NCI-H2081 (cell line): Measurements from ENCODE around the gene SART3.
"Not testable (repeated sequence)": the region's sequence is repeated elsewhere in the genome, so short reads cannot be mapped to it uniquely, and the experiment has no call there.

Experiments used
- DNase-seq, 2 experiments: peaks; one replicate each; lab custom pipeline; 2025; lab: John Stamatoyannopoulos, UW

SART3 gene

DNA sequence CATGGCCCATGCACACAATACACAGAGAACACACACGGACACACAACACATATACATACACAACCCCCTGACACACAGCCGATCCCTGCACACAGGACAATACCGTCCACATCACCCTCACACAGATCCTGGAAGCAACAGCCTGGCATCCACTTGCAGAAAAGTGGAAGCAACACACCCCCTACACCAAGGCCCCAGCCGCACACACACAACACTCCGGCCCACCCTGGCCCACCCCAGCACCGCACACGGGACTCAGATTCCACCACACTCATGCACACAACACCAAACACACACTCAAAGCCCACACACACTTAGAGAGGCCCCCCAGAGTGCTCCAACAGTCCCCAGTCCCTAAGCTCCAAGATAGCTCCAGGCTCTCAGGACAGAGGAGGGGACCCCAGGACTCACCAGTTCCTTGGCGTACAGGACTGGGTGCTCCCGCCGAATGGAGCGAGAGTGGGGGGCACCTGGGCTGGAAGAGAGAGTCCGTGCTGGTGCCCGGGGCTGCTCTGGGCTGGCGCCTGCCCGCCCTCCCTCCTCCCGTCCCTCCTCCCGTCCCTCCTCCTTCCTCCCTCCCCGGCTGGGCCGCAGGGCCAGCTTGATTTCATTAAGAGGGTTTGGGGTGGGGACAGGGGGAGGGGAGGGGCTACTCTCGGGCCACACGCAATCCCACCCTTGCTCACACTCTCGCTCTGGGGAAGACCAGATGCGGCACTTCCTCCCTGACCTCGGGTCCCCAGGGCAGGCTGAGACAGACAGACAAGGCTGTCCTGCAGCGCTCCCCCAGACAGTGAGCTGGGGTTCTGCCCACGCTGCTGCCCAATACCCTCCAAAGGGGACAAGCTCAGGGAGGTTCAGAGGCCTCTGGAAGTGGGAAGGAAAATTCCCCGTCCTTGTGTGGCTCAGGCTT lies 36.8 kb upstream of the SART3 start, which contains the start of gene TMEM119:
TMEM119 (minus strand) TSS at position 526 of the 913 bp plus-strand sequence. CDS start 5,701 bp downstream, outside the sequence.
- no peak for DNase-seq

DNA sequence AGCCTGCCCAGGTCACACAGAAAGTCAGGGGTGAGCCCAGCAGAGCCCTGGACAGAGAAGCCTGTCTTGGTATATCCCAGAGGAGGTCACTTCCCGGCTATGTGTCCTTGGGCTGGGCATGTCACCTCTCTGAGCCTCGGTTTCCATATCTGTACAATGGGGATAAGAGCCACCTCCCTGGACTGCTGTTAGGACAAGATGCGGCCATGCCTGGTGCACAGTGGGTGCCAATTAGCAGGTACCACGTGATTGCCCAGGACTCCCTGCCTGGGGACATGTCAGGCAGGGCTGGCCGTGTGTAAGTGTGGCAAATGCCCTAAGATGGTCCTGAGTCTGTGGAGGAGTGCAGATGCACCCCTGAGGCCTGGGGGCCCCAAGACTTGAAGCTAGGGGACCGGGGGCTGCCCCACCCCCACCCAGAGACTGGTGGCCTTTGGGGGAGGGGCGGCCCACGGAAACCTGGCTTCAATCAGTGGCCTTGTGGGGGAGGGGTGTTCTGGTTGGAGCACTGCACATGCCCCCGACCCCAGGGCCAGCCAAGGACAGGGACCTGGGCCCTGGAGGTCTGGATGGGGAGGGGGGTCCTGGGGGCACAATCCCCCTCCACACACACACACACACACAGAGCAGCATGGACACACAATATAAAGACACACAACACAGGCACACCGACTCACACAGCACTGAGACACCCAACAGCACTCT lies 36.0 kb upstream of the SART3 start:
- no peak for DNase-seq

DNA sequence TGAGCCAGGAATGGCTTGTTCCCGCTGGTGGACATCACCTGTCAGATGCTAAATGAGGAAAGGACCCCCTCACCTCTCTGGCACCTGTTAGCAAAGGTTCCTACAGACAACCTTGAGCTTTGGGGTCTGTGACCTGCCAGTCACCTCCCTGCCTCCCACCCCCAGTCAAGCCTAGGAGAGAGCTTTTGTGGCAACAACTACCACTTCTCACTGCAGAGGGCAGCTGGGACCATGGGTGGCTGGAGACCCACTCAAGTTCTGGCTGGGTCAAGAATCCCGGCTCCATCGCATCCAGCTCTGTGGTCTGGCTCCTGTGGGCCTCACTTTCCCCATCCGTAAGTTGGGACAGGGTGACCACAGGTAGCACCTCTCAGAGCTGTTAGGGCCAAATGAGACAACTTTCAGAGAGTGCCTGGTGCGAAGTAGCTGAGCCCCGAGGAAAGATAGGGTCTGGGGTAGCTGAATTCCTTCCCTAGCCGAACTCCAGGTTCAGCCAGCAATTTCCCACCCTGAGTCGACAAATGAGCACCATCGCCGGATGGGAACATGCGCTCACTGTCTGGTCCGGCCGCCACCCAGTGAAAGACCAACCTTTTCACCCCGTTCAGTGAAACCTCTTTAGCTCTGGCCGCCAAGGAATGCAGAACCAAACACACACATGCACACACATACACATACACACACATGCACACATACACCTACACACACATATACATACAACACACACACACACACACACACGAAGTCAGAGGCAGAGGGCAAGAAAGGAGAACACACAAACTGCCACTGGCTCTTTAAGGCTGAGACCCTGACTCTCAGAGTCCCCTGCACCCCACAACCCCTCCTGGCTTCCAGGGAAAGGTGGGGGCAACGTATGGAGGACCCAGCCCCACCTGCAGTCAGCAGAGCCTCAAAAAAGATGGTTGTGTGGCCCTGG lies 35.0 kb upstream of the SART3 start:
- DNase-seq, result no peak

DNA sequence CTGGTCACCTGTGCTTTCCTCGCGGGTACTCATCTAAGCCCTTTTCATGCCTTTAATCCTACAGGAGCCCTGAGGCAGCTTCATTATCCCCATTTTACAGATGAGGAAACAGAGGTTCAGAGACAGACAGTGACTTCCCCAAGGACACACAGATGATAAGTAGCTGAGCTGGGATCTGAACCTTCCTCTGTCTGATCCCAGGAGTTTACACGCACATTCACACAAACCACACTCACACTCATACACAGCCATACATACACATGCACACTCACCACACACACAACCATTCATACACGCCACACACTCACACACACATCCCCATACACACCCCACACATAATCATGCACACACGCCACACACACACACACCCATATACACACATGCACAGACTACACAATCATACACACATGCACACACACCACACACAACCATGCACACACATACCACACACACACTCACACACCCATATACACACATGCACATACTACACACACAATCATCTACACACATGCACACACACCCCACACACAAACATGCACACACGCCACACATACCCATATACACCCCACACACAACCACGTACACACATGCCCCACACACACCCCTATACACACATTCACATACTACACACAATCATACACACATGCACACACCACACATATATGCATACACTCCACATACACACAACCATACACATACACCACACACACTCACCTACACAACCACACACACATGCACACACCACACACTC lies 34.2 kb upstream of the SART3 start:
- DNase-seq, result no peak

DNA sequence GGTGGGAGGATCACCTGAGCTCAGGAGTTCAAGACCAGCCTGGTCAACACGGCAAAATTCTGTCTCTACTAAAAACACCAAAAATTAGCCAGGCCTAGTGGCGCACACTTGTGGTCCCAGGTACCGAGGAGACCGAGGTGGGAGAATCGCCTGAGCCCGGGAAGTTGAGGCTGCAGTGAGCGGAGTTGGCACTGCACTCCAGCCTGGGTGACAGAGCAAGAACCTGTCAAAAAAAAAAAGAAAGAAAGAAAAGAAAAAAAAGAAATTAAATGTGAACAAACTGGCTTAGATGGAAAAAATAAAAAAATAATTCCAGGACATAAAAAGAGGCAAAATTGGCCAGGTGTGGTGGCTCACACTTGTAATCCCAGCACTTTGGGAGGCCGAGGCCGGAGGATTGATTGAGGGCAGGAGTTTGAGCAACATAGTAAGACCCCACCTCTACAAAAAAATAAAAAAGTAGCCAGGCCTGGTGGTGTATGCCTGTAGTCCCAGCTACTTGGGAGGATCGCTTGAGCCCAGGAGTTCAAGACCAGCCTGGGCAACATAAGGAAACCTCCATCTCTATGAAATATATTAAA lies 33.4 kb upstream of the SART3 start:
- no peak for DNase-seq

DNA sequence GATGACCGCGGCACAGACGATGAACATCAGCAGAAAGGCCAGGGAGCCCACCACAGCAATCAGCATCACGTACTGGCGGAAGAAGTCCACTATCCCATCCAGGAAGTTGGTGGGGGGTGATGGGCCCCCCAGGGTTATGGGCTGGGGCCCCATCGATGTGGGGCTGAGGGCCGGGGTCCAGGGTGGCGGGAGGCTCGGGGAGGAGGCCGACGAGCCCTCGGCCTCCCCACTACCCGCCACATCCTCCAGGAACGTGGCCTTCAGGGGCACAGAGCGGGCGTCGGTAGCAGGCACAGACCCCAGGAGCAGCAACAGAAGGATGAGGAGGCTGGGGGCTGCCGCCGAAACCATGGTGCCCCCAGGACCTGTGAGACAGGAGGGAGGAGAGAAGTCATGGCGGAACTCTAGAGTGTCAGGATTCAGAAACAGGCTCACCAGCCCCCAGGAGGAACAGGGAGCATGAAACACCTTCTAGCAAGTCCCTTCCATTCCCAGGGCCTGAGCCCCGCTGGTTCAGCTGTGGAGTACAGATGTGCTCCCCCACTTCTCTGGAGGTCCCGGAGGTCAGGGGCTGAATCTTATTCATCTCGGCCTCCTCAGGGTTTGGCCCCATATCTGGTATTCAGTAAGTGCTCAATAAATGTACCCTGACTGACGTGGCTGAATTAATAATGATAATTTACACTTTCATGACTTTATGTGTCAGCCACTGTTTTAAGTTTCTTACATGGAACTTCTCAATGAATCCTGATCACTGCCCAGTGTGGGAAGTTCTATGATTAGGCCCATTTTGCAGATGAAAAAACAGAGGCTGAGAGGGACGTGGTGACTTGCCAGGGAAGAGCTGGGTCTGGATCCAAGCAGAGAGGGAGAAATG lies 31.3 kb upstream of the SART3 start:
- no peak for DNase-seq

DNA sequence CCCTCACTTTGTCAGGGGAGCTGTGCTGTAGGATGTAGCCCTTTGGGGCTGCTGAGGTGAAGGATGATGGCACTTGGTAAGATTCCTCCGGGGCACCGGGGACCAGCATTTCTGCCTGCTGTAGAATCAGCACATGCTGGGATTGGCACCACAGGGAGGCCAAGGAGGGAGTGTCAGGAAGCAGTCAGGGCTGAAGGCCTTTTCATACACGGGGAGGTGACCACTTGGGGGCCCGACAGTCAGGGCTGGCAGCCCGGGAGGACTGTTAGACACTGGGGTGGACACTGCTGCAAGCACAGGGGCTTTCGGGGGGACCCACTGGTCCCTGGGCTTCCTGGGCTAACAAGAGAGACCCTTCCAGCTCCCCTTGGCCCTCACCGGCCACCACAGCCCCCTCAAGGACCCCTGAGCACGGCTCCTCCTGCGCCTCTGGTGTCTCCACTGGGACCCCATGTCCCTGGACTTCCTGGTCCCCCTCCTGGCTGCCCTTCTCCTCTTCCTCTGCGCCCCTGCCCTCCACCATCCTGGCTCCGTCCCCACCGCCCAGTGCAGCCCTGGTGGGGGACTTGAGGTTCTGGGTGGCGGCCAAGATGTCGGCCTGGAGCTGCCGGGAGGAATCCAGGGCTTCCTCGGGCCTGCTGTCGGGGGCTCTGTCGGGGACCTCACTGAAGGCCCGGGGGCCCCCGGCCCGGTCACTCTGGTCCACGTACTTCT lies 30.5 kb upstream of the SART3 start:
- no peak for DNase-seq

DNA sequence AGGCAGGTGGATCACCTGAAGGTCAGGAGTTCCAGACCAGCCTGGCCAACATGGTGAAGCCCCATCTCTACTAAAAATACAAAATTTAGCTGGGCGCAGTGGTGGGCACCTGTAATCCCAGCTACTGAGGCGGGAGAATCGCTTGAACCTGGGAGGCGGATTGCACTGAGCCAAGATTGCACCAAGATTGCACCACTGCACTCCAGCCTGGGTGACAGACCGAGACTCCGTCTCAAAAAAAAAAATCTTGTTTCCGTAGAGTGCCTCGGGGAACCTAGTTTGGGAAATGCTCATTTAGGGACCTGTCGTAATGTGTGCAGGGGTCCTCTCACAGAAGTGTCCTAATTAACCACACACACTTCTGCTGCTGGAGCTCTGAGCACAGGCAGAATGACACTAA lies 29.5 kb upstream of the SART3 start:
- not testable (repeated sequence) for DNase-seq

DNA sequence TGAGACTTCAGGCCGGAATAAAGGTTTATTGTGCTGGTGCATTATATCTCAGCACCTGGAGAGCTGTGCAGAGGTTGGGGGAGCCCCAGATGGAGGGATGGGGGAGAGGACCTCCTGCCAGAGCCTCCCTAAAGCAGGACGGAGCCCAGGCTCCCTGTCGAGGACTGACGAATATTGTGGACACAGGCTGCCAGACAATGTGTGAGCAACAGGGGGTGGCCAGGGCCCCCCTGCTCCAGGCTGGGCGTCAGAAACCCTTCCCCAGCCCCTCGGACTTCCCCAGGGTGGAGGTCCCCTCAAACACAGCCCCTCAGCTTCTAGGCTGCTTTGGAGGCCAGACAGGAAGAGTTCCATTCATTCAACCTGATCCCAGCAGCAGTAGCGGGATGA lies 28.9 kb upstream of the SART3 start:
- no peak for DNase-seq

DNA sequence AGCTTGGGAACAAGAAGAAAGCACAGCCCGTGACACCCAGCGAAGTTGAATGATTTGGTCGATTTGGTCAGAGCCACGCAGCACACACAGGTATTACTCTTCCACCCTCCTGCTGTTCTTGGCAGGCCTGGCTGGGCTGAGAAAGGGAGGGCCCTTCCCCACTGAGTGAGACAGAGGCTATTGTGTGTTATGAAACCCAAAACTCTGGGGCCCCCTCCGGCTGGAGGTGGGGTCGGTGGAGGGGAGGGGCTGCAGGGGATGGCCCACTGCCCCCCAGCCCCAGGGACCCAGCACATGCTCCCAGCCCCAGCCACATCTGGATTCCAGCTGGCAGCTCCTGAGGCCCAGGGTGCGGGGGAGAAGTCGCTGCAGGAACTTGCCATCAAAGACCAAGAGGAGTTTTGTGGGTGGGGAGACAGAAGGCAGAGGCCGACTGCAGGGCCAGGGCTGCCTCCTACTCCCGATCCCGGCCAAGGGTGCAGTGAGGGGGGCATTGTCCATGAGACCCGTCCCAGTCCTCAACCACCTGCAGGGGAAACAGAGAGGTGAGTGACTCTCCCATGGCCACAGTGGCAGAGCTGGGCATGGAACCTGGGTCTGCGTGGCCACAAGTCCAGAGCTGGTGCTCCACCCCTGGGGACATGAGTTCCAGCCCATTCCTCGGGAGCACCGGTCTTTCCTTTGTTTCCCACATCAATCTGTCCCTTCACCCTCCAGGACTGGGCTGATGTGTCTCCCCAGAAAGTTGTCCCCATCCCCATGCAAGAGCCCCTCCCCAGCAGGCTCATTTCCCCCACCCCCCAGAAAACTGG lies 28.3 kb upstream of the SART3 start:
- peak; percentile 31 to 63 for DNase-seq

DNA sequence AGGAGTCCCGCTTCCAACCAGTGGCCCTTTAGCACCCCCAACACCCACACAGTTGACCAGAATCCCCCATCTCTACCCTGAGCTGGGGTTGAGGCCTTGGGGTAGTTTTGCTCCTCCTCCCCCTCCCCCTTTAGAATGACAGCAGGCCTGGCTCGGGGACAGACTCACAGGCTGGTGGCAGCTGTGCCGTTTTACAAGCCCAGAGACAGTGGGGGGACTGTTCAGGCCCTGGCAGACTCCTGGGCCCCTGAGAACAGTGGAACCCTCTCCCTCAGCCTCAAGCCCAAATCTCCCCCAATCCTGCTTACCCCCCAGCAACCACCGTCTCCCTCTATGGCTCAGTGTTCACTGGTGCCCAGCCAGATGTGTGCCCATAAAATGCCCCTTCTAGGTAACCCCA lies 26.9 kb upstream of the SART3 start:
- no peak for DNase-seq

DNA sequence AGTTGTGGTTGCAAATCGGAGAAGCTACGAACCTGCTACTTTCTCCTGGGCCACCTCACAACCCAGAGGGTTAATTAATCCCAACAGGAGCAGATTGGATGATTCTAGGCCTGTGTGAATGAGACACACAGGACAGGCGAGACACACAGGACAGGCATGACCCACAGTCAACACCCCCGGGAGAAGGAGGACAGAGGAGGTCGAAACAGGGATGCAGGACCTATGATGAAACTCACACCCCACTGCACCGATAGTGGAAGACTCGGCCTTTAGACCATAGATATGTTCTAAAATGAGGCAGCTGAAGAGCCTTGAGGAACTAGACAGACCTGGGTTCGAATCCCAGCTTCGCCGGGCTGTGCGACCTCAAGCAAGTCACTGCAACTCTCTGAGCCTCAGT lies 25.3 kb upstream of the SART3 start:
- no peak for DNase-seq

DNA sequence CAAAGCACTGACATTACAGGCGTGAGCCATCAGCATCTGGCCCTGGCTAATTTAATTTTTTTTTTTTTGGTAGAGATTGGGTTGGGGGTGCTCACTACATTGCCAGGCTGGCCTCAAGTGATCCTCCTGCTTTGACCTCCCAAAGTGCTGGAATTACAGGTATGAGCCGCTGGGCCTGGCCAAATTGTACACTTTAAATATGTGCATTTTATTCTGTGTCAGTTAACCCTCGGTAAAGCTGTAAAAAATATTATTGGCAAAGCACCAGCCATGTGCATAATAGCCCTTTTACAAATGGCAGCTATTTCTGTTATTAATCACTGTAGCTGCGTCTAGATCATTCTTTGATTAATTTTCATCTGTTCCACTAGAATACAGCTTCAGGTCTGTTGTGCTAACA lies 24.9 kb upstream of the SART3 start:
- no peak for DNase-seq

DNA sequence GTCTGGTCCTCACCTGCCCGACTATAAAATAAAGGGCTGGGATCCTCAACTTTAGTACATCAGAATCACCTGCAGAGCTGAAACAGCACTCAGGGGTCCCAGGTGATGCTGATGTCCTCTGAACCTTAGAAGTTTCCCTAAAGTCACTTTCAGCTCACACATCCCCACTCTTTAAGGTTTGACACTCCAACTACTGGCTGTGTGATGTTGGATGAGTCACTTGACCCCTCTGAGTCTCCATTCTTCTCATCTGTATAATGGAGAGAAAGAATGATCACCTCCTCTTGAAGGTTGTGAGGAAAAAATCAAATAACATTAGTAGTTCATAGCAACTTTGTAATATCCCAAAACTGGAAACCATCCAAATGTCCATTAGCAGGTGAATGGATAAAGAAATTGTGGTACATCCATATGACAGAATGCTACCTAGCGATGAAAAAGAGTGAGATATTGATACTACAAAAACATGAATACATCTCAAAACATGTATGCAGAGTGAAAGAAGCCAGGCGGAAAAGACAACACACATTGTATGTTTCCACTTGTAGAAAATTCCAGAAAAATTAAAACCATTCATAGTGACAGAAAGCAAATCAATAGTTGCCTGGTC lies 23.6 kb upstream of the SART3 start:
- DNase-seq, result no peak

DNA sequence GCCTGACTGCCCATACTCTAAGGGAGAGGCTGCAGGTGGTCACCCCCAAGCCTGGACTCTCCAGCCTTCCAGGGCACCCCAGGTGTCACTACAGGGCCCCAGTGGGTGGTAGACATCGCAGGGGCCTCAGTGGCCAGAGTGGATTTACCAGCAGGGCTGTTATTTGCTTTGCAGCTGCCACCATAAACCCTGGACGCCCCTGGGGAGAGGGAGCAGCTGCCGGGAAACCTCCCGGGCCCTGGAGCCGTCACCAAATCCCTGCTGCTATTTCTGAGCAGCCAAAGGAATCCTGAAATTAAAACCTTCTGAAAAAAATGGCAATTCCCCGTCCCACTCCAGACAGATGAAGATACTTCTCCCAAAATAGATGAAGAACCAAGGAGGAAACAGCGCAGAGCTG lies 23.0 kb upstream of the SART3 start:
- peak in 1 of 2 experiments; percentile 29 for DNase-seq

DNA sequence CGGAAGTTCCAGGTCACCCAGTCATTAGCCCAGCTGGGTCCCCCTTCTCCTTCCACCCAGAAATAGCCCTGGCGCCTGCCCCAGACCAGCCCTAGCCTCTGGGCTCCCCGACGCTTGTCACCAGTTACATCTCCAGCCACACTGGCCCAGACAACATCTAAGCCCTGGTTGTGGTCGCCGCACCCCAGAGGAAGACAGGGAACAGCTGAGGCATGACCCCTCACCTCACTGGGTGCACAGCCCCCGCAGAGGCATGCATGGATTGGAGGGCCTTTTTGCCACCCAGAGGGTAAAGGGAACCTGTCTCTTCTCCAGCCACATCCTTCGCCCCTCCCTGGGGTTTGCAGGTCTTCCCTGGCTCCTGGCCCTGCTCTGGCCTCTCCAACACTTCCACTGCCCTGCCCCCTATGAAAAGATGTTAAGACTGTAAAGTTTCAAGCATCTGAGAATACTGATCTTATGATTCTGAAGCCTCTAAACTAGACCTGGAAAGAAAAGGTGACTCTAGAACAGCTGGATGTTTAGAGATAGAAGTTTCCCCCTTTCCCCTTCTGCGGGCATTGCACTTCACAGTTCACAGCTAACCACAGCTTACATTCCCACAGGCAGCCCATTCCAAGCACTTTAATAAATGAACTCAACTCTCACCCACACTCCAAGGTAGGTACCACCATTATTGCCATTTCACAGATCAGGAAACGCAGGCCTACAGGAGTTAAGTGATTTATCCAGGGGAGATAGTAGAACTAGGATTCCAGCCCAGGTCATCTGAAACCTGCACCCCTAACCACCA lies 22.2 kb upstream of the SART3 start:
- DNase-seq, result no peak

DNA sequence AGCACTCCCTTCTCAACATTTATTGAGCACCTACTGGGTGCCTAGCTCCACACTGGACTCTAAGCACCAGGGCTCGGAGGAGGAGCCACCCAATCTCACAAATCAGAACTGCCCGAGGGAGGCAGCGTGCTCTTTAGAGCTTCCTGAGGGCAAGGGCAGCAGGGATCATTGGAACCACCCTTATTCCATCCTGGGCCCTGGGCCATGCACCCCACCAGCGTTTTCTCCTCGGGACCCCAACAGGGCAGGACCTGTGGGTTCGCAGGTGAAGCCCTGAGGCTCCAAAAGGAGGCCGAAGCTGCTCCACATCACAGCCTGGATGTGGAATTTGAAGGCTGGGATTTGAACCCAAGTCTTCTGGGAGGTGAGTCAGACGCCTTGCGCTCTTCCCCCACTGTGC lies 21.5 kb upstream of the SART3 start:
- DNase-seq, result no peak
